Lung (tissue), 12 donors: ENCODE data around the gene SLC9A9. TPM values are rescaled to one million over a fixed set of nuclear protein-coding genes. Genes with fewer than 3 reads are reported as not detected.

Experiments used
- ATAC-seq: fragments of 200-7000 bp; cut with Tn5 transposase; one replicate; pipeline ENCODE4 v1.9.1; 2020; ENCODE audit warnings: moderate number of reproducible peaks; ENCODE audit not compliant: insufficient read depth, low FRiP score
- DNase-seq, 3 donors: peaks; one replicate each; pipeline ENCODE4 v3.0.0-alpha.2; 2013 to 2017
- H3K27ac ChIP-seq, 2 donors: one replicate each; pipeline ENCODE4 v1.5.1; 2013; ENCODE audit warnings: mild to moderate bottlenecking in 2 of 2, moderate library complexity in 2 of 2, control low read depth in 1 of 2, inconsistent platforms in 1 of 2, low read depth in 1 of 2, low read length in 1 of 2
- H3K27me3 ChIP-seq, 3 donors: one replicate each; pipeline ENCODE4 v1.5.1; 2013; ENCODE audit warnings: low read length in 2 of 3; ENCODE audit not compliant: control insufficient read depth in 3 of 3, insufficient read depth in 3 of 3
- H3K36me3 ChIP-seq, 4 donors: one replicate each; pipeline ENCODE4 v1.5.1; 2013; ENCODE audit warnings: low read length in 4 of 4, mild to moderate bottlenecking in 1 of 4, moderate library complexity in 1 of 4; ENCODE audit not compliant: control insufficient read depth in 4 of 4, insufficient read depth in 4 of 4
- H3K4me1 ChIP-seq, 5 donors: one replicate each; pipeline ENCODE4 v1.5.1; 2013; ENCODE audit warnings: low read length in 5 of 5, mild to moderate bottlenecking in 2 of 5, moderate library complexity in 1 of 5; ENCODE audit not compliant: control insufficient read depth in 5 of 5, insufficient read depth in 5 of 5
- H3K4me3 ChIP-seq: one replicate; pipeline ENCODE4 v1.5.1; 2013; ENCODE audit warnings: mild to moderate bottlenecking, control low read depth, moderate library complexity
- H3K9ac ChIP-seq, 2 donors: one replicate each; pipeline ENCODE4 v1.5.1; 2013; ENCODE audit warnings: low read length in 2 of 2, control low read depth in 1 of 2; ENCODE audit not compliant: insufficient read depth in 1 of 2
- H3K9me3 ChIP-seq, 4 donors: one replicate each; pipeline ENCODE4 v1.5.1; 2013; ENCODE audit warnings: low read length in 3 of 4, mild to moderate bottlenecking in 1 of 4, moderate library complexity in 1 of 4; ENCODE audit not compliant: control insufficient read depth in 4 of 4, insufficient read depth in 3 of 4
- CTCF ChIP-seq: IDR thresholded peaks from 2 replicates; pipeline ENCODE4 v1.5.1; 2012; ENCODE audit warnings: mild to moderate bottlenecking; ENCODE audit errors: control extremely low read depth, extremely low read depth
- WGBS, 2 donors: extraction: QIAGEN DNeasy Blood & Tissue Kit; methylation state at CpG; one replicate each; pipeline ENCODE4 v1.1.7; 2013; 5-methylcytosine and 5-hydroxymethylcytosine counted together
- polyA plus RNA-seq, 2 donors: library from polyadenylated mRNA; stranded (reverse); fragments of 200-250 nt; gene quantifications; one replicate each; pipeline ENCODE4 v1.2.1, GENCODE V29; 2013
- total RNA-seq, 2 donors: library from RNA; depleted of rRNA in 1 of 2; stranded (reverse); fragments of >200 nt in 1 of 2; gene quantifications; one replicate each; pipeline ENCODE4 v1.2.1, GENCODE V29; 2014 to 2021
- donor health status: control.
- donor health status: control.
- donor health status: Bipolar disorder and iron deficiency.
- donor health status: healthy.
- donor health status: DM: yes; HTN: yes; CAD: no.

The SLC9A9 gene
- total and polyA plus RNA-seq, 4 donors: 2.2 to 66.3 (median 8.2) TPM

- Histone ChIP-seq H3K9ac (no peak overlapping the region), H3K27ac (no peak overlapping the region), H3K36me3 (no peaks in the 10 kb centered on the region), H3K4me3 (no peak overlapping the region), H3K9me3 (no peaks in the 10 kb centered on the region), H3K4me1 (peaks cover 0 to 12% (median 4%) of the 10 kb centered on the region in 5 donors), H3K27me3 (no peaks in the 10 kb centered on the region)
- DNase-seq (no peak), ATAC-seq (no peak)
- TF ChIP-seq CTCF: no peak
- WGBS, 2 donors: 96 to 99% methylated on average over 4 of the region's 4 CpGs
These were observed 602.6 kb downstream of the SLC9A9 start for GRCh38 chr3:143245692-143246091.

- H3K27ac ChIP-seq: no peak overlapping the region
- DNase-seq (no peak), ATAC-seq (no peak)
- no peak overlapping the region for H3K4me3 ChIP-seq
- 87 to 92% methylated on average over 9 of the region's 9 CpGs for whole genome bisulfite sequencing, 2 donors
- no peak overlapping the region for H3K9ac ChIP-seq
- no peak for TF ChIP-seq CTCF
- H3K9me3 ChIP-seq: no peaks in the 10 kb centered on the region
- no peaks in the 10 kb centered on the region for H3K36me3 ChIP-seq
- no peaks in the 10 kb centered on the region for H3K27me3 ChIP-seq
- peaks cover 0 to 13% (median 5%) of the 10 kb centered on the region in 5 donors for H3K4me1 ChIP-seq
These were observed 603.7 kb downstream of the SLC9A9 start for GRCh38 chr3:143244516-143245063.

- no peak for TF ChIP-seq CTCF
- no peak for DNase-seq
- ATAC-seq: no peak
- Histone ChIP-seq H3K9ac (no peak overlapping the region), H3K4me1 (peaks cover 0 to 13% (median 5%) of the 10 kb centered on the region in 5 donors), H3K27me3 (no peaks in the 10 kb centered on the region), H3K27ac (no peak overlapping the region), H3K9me3 (no peaks in the 10 kb centered on the region), H3K36me3 (no peaks in the 10 kb centered on the region), H3K4me3 (no peak overlapping the region)
- WGBS, 2 donors: 94 to 95% methylated on average over 6 of the region's 6 CpGs
These were observed 604.6 kb downstream of the SLC9A9 start for GRCh38 chr3:143243686-143244085.

GRCh38 chr3:143242691-143243090 is 605.6 kb downstream of the SLC9A9 start:
- Histone ChIP-seq H3K36me3 (no peaks in the 10 kb centered on the region), H3K9me3 (no peaks in the 10 kb centered on the region), H3K9ac (no peak overlapping the region), H3K4me3 (no peak overlapping the region), H3K27ac (no peak overlapping the region), H3K27me3 (no peaks in the 10 kb centered on the region), H3K4me1 (peaks cover 0 to 13% (median 5%) of the 10 kb centered on the region in 5 donors)
- DNase-seq (no peak), ATAC-seq (no peak)
- no peak for TF ChIP-seq CTCF
- 71 to 73% methylated on average over 4 of the region's 4 CpGs for WGBS, 2 donors
